ENCODE measurements around the gene CGB8. TPM values are rescaled to one million over a fixed set of nuclear protein-coding genes. Genes with fewer than 3 reads are reported as not detected.
"Not testable (repeated sequence)": the region's sequence is repeated elsewhere in the genome, so short reads cannot be mapped to it uniquely, and the experiment has no call there.

The CGB8 gene
- not detected for total RNA-seq

GRCh38 chr19:49049011-49049410 lies at the start of gene CGB8:
TSS of gene CGB8 (minus strand) at chr19:49049111. CDS start at chr19:49048739, 372 bp downstream.
- H3K27me3 ChIP-seq; H3K36me3 ChIP-seq; H3K9me3 ChIP-seq; DNase-seq; intact Hi-C loops (cut with DNase I; ENCODE audit: low total_unique reads); H3K4me1 ChIP-seq; H3K4me3 ChIP-seq; H3K27ac ChIP-seq: not testable (repeated sequence)

GRCh38 chr19:49097453-49098288 lies 48.8 kb upstream of the CGB8 start:
- intact Hi-C loops (cut with DNase I; ENCODE audit: low total_unique reads): loop anchor here (5.0 to 10.0 kb wide), 2 partner anchors 47 to 110 kb away; no protein-coding TSS in a partner anchor
- no peaks in the 10 kb centered on the region for H3K27me3 ChIP-seq
- no peak overlapping the region for H3K27ac ChIP-seq
- H3K4me3 ChIP-seq: no peak overlapping the region
- peak; percentile 69 to 71 for DNase-seq
- no peaks in the 10 kb centered on the region for H3K9me3 ChIP-seq
- H3K36me3 ChIP-seq: no peaks in the 10 kb centered on the region
- TF ChIP-seq POLR2A (IDR thresholded peaks at IDR 0.05) (no peak), CTCF (IDR thresholded peaks at IDR 0.05) (peak; percentile 92 to 99 (median 96))
- H3K4me1 ChIP-seq: no peaks in the 10 kb centered on the region

GRCh38 chr19:49094505-49095482 lies 45.9 kb upstream of the CGB8 start:
- no peaks in the 10 kb centered on the region for H3K4me1 ChIP-seq
- no peaks in the 10 kb centered on the region for H3K27me3 ChIP-seq
- H3K9me3 ChIP-seq: no peaks in the 10 kb centered on the region
- H3K4me3 ChIP-seq: no peak overlapping the region
- TF ChIP-seq CTCF (IDR thresholded peaks at IDR 0.05) (no peak), POLR2A (IDR thresholded peaks at IDR 0.05) (no peak)
- no peak overlapping the region for H3K27ac ChIP-seq
- no peak for DNase-seq
- no peaks in the 10 kb centered on the region for H3K36me3 ChIP-seq
- intact Hi-C loops (cut with DNase I; ENCODE audit: low total_unique reads): loop anchor here (5.0 to 10.0 kb wide), 2 partner anchors 50 to 113 kb away; no protein-coding TSS in a partner anchor

GRCh38 chr19:49092686-49093085 lies 43.8 kb upstream of the CGB8 start:
- Histone ChIP-seq H3K27me3 (no peaks in the 10 kb centered on the region), H3K4me1 (peaks cover 0 to 7% of the 10 kb centered on the region in 2 donors), H3K4me3 (no peak overlapping the region), H3K36me3 (no peaks in the 10 kb centered on the region), H3K9me3 (no peaks in the 10 kb centered on the region), H3K27ac (no peak overlapping the region)
- TF ChIP-seq POLR2A (IDR thresholded peaks at IDR 0.05) (no peak), CTCF (IDR thresholded peaks at IDR 0.05) (no peak)
- no peak for DNase-seq
- intact Hi-C loops (cut with DNase I; ENCODE audit: low total_unique reads): loop anchor here (10.0 kb wide), 1 partner anchor 52 kb away; no protein-coding TSS in a partner anchor

GRCh38 chr19:49091391-49092038 lies 42.6 kb upstream of the CGB8 start:
- no peak for DNase-seq
- no peak overlapping the region for H3K27ac ChIP-seq
- TF ChIP-seq POLR2A (IDR thresholded peaks at IDR 0.05): no peak
- no peak for TF ChIP-seq CTCF (IDR thresholded peaks at IDR 0.05)
- intact Hi-C loops (cut with DNase I; ENCODE audit: low total_unique reads): loop anchor here (10.0 kb wide), 1 partner anchor 53 kb away; no protein-coding TSS in a partner anchor
- H3K27me3 ChIP-seq: no peaks in the 10 kb centered on the region
- H3K36me3 ChIP-seq: no peaks in the 10 kb centered on the region
- no peaks in the 10 kb centered on the region for H3K9me3 ChIP-seq
- peaks cover 0 to 15% of the 10 kb centered on the region in 2 donors for H3K4me1 ChIP-seq
- H3K4me3 ChIP-seq: no peak overlapping the region
